Lower lobe of right lung (tissue), 2 donors: Measurements from ENCODE around the gene SLC4A1. TPM values are rescaled to one million over a fixed set of nuclear protein-coding genes. Genes with fewer than 3 reads are reported as not detected.

Experiments
- ATAC-seq, 2 donors: fragments of 200-7000 bp; cut with Tn5 transposase; one replicate each; pipeline ENCODE4 v1.9.1; 2020 to 2022; ENCODE audit warnings: mild to moderate bottlenecking in 2 of 2, moderate library complexity in 2 of 2
- DNase-seq: peaks from one replicate; pipeline ENCODE4 v3.0.0-alpha.2; 2020
- H3K27ac ChIP-seq: fragments of 200-600 bp; one replicate; pipeline ENCODE4 v1.8.0; 2022
- H3K27me3 ChIP-seq: fragments of 200-600 bp; one replicate; pipeline ENCODE4 v1.8.0; 2022; ENCODE audit warnings: low read depth
- H3K36me3 ChIP-seq: fragments of 200-600 bp; one replicate; pipeline ENCODE4 v1.8.0; 2022; ENCODE audit warnings: mild to moderate bottlenecking
- H3K4me1 ChIP-seq: fragments of 200-600 bp; one replicate; pipeline ENCODE4 v1.8.0; 2022
- H3K4me3 ChIP-seq: fragments of 200-600 bp; one replicate; pipeline ENCODE4 v1.8.0; 2022; ENCODE audit warnings: mild to moderate bottlenecking
- H3K9me3 ChIP-seq: fragments of 200-600 bp; one replicate; pipeline ENCODE4 v1.8.0; 2022
- intact Hi-C: fragments of 100-400 bp; cut with DNase I; formaldehyde crosslinking; loops from one replicate; pipeline ENCODE4 v1.11.0; 2022
- total RNA-seq: library from RNA; stranded (reverse); fragmentation: NEBNext Ultra II Directional; extraction: Animal tissue kit (Norgen Biotek cat#: 25700); gene quantifications from one replicate; pipeline ENCODE4 v1.2.1, GENCODE V29; 2021
- TF ChIP-seq, protein P1 (sequence below): fragments of 200-600 bp; IDR thresholded peaks from one replicate; pipeline ENCODE4 v1.8.0; 2022; ENCODE audit warnings: antibody characterized with exemption, mild to moderate bottlenecking
- donor health status: DM: no; HTN: yes; CAD: no; lungs with severe emphysema.

SLC4A1 gene
- total RNA-seq, 1 donor from 2014 or later = 0.83 TPM

DNA sequence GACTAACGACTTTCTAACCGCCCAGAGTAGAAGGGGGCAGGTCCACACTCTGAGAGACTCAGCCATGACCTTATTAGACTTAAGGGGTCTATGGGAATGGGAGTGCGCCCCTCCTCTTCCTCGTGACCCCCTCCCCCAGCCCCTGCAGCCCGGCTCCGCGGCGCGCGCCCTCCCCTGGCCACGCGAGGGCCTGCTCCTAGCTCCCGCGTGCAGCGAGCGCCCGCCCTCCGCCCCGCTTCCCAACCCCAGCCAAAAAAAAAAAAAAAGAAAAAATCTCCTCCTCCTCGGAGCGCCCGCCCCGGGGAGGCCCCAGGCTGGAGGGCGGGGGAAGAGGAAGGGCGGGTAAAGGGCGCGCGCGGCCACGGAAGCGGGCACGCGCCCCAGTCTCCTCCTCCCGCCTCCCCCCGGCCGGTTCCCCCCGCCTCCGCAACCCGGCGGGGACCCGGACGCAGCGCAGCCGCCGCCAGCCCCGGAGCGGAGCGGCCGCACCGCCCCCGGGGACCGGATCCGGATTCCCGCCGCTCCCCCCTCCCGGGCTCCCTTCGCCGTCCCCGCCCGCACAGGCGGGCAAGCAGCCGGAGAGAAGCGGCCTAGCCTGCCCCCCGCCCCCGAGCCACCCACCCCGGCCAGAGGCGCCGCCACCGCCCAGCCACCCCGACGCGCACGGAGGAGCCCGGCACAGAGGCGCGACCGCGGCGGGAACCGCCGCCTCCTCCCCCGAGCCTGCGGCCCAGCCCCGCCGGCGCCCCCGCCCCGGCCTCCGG, 49.4 kb downstream of the SLC4A1 start:
- DNase-seq = peak; percentile 90

DNA sequence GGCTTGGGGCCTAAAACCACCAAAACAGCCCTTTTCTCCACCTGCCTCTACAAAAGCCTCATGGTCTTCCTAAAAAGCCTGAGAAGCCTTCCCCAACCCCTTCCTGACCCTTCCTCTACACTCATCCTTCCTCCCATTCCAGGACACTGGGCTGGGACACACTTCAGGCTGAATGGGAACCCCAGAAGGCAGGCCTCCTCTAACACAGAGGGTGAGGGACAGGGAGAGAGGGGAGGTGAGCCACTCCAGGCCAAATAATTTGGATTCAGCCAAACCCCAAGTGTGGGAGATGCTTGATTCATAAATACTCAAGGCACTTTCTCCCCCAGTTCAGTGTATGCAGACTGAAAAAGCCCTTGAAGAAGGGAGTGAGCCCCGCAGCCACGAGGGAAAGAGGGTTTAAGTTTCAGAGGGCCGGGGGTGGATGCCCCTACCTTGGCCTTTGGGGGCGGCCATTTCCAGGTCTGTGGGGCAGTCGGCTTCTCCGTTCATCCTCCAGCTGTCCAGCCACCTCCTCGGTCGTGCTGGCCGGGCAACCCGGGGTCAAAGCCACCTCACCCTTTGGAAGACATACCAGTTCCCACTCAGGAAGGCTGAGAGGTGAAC, 50.1 kb downstream of the SLC4A1 start:
- peak overlapping the region; percentile 96 for H3K27ac ChIP-seq
- intact Hi-C loops = loop anchor here (10.0 kb wide), 1 partner anchor 127 kb away; the partner anchor contains the start of gene GRN
- H3K4me1 ChIP-seq = peaks cover 28% of the 10 kb centered on the region
- peak overlapping the region; percentile 97 for H3K4me3 ChIP-seq
- H3K9me3 ChIP-seq = no peaks in the 10 kb centered on the region
- no peak for ATAC-seq
- H3K27me3 ChIP-seq = no peaks in the 10 kb centered on the region
- DNase-seq = no peak
- H3K36me3 ChIP-seq = peaks cover 50% of the 10 kb centered on the region
- TF ChIP-seq, protein P1, sequence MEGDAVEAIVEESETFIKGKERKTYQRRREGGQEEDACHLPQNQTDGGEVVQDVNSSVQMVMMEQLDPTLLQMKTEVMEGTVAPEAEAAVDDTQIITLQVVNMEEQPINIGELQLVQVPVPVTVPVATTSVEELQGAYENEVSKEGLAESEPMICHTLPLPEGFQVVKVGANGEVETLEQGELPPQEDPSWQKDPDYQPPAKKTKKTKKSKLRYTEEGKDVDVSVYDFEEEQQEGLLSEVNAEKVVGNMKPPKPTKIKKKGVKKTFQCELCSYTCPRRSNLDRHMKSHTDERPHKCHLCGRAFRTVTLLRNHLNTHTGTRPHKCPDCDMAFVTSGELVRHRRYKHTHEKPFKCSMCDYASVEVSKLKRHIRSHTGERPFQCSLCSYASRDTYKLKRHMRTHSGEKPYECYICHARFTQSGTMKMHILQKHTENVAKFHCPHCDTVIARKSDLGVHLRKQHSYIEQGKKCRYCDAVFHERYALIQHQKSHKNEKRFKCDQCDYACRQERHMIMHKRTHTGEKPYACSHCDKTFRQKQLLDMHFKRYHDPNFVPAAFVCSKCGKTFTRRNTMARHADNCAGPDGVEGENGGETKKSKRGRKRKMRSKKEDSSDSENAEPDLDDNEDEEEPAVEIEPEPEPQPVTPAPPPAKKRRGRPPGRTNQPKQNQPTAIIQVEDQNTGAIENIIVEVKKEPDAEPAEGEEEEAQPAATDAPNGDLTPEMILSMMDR = no peak

More for the DNA sequence above, 49.4 kb downstream of the SLC4A1 start:
- Histone ChIP-seq H3K27me3 (no peaks in the 10 kb centered on the region), H3K9me3 (no peaks in the 10 kb centered on the region), H3K36me3 (peaks cover 43% of the 10 kb centered on the region), H3K4me1 (peaks cover 35% of the 10 kb centered on the region), H3K4me3 (peak overlapping the region; percentile 97), H3K27ac (peak overlapping the region; percentile 96)
- peak; percentile 74 to 88 for ATAC-seq
- intact Hi-C loops = loop anchor here (10.0 kb wide), 1 partner anchor 126 kb away; the partner anchor contains the start of gene GRN
- TF ChIP-seq, protein P1 = peak; percentile 68

GRCh38 chr17:44216694-44217093, 51.2 kb downstream of the SLC4A1 start:
- Histone ChIP-seq H3K4me1 (peaks cover 23% of the 10 kb centered on the region), H3K9me3 (no peaks in the 10 kb centered on the region), H3K4me3 (no peak overlapping the region), H3K27ac (no peak overlapping the region), H3K27me3 (no peaks in the 10 kb centered on the region), H3K36me3 (peaks cover 60% of the 10 kb centered on the region)
- DNase-seq = no peak
- intact Hi-C loops = loop anchor here (10.0 kb wide), 1 partner anchor 128 kb away; the partner anchor contains the start of gene GRN
- TF ChIP-seq, protein P1 = no peak
- no peak for ATAC-seq

GRCh38 chr17:44216173-44216572, 51.8 kb downstream of the SLC4A1 start:
- Histone ChIP-seq H3K9me3 (no peaks in the 10 kb centered on the region), H3K36me3 (peaks cover 65% of the 10 kb centered on the region), H3K27me3 (no peaks in the 10 kb centered on the region), H3K4me1 (peaks cover 23% of the 10 kb centered on the region), H3K27ac (no peak overlapping the region), H3K4me3 (no peak overlapping the region)
- intact Hi-C loops = loop anchor here (10.0 kb wide), 1 partner anchor 129 kb away; the partner anchor contains the start of gene GRN
- TF ChIP-seq, protein P1 = no peak
- DNase-seq = no peak
- ATAC-seq = no peak

- H3K9me3 ChIP-seq = no peaks in the 10 kb centered on the region
- H3K4me1 ChIP-seq = peaks cover 35% of the 10 kb centered on the region
- H3K4me3 ChIP-seq = no peak overlapping the region
- H3K36me3 ChIP-seq = peaks cover 77% of the 10 kb centered on the region
- DNase-seq = no peak
- no peak for ATAC-seq
- TF ChIP-seq, protein P1 = no peak
- no peak overlapping the region for H3K27ac ChIP-seq
- intact Hi-C loops = loop anchor here (10.0 kb wide), 1 partner anchor 130 kb away; the partner anchor contains the start of gene GRN
- no peaks in the 10 kb centered on the region for H3K27me3 ChIP-seq
These were observed 53.0 kb downstream of the SLC4A1 start for GRCh38 chr17:44214896-44215295.
